Sigmoid colon (tissue), 7 donors: ENCODE results near the gene TEK. TPM values are rescaled to one million over a fixed set of nuclear protein-coding genes. Genes with fewer than 3 reads are reported as not detected.

Experiments
- DNase-seq: peaks from one replicate; pipeline ENCODE4 v3.0.0-alpha.2; 2019
- H3K27ac ChIP-seq, 4 donors: fragments of 200-600 bp; sonication (generic); one replicate each; pipeline ENCODE4 v1.5.1; 2016 to 2019; ENCODE audit warnings: mild to moderate bottlenecking in 1 of 4
- H3K27me3 ChIP-seq, 3 donors: fragments of 200-600 bp; sonication (generic); one replicate each; pipeline ENCODE4 v1.5.1; 2019; ENCODE audit warnings: mild to moderate bottlenecking in 1 of 3
- H3K36me3 ChIP-seq, 4 donors: fragments of 200-600 bp; sonication (generic); one replicate each; pipeline ENCODE4 v1.5.1; 2016 to 2019
- H3K4me1 ChIP-seq, 4 donors: fragments of 200-600 bp; sonication (generic); one replicate each; pipeline ENCODE4 v1.5.1; 2017 to 2019
- H3K4me3 ChIP-seq, 4 donors: fragments of 200-600 bp; sonication (generic); one replicate each; pipeline ENCODE4 v1.5.1; 2017 to 2019; ENCODE audit warnings: mild to moderate bottlenecking in 2 of 4, moderate library complexity in 1 of 4
- H3K9me3 ChIP-seq, 4 donors: fragments of 200-600 bp in 3 of 4; sonication (generic) in 3 of 4; one replicate each; pipeline versions ENCODE4 v1.5.1 to v1.6.1; 2013 to 2019
- CTCF ChIP-seq, 4 experiments: fragments of 450-650 bp in 3 of 4; fragments of 200-600 bp in 1 of 4; IDR thresholded peaks; one replicate each; pipeline ENCODE4 v1.5.1; 2016 to 2019; ENCODE audit warnings: antibody characterized with exemption in 4 of 4, mild to moderate bottlenecking in 3 of 4, moderate library complexity in 2 of 4
- EP300 ChIP-seq, 4 donors: sonication (generic); formaldehyde crosslinking; IDR thresholded peaks; one replicate each; pipeline ENCODE4 v1.6.1; 2017; ENCODE audit warnings: antibody characterized with exemption in 4 of 4
- POLR2A ChIP-seq, 2 donors: fragments of 450-650 bp; IDR thresholded peaks; one replicate each; pipeline ENCODE4 v1.6.1; 2016; ENCODE audit warnings: antibody characterized with exemption in 2 of 2, mild to moderate bottlenecking in 2 of 2, moderate library complexity in 2 of 2
- POLR2AphosphoS5 ChIP-seq, 4 donors: sonication (generic); formaldehyde crosslinking; IDR thresholded peaks; one replicate each; pipeline ENCODE4 v1.6.1; 2017; ENCODE audit warnings: antibody characterized with exemption in 4 of 4
- WGBS, 2 donors: extraction: QIAGEN DNeasy Blood & Tissue Kit; methylation state at CpG; one replicate each; pipeline ENCODE4 v1.1.7; 2013; 5-methylcytosine and 5-hydroxymethylcytosine counted together
- intact Hi-C: fragments of 100-400 bp; cut with DNase I; formaldehyde crosslinking; loops from one replicate; pipeline ENCODE4 v1.15.1; 2023
- polyA plus RNA-seq, 3 donors: library from polyadenylated mRNA; stranded (reverse); fragments of 200-250 nt; gene quantifications; one replicate each; pipeline ENCODE4 v1.2.3, GENCODE V29; 2013
- total RNA-seq, 4 donors: library from RNA; depleted of rRNA; stranded (reverse); fragments of >200 nt; gene quantifications; one replicate each; pipeline ENCODE4 v1.1.0, GENCODE V29; 2016
- donor health status: healthy with polysubstance abuse.
- donor health status: Bipolar disorder and iron deficiency.
- donor health status: healthy.

The TEK gene
- total and polyA plus RNA-seq, 7 donors: 0.23 to 11.1 (median 5.8) TPM

- 64 to 87% methylated on average over 5 of the region's 5 CpGs for WGBS, 2 donors
- no peak for TF ChIP-seq POLR2A (IDR thresholded peaks at IDR 0.05)
- TF ChIP-seq CTCF (IDR thresholded peaks at IDR 0.05): no peak
- TF ChIP-seq POLR2AphosphoS5 (IDR thresholded peaks at IDR 0.05): no peak
- TF ChIP-seq EP300 (IDR thresholded peaks at IDR 0.05): no peak
- intact Hi-C loops: no loop called here
- H3K4me3 ChIP-seq: no peak overlapping the region
- H3K27me3 ChIP-seq: no peaks in the 10 kb centered on the region
- H3K9me3 ChIP-seq: no peaks in the 10 kb centered on the region
- DNase-seq: no peak
- no peak overlapping the region for H3K27ac ChIP-seq
- no peaks in the 10 kb centered on the region for H3K36me3 ChIP-seq
- H3K4me1 ChIP-seq: peaks cover 0 to 22% (median 14%) of the 10 kb centered on the region in 4 donors
These were observed 75.7 kb downstream of the TEK start for GRCh38 chr9:27184556-27185351.

- no peaks in the 10 kb centered on the region for H3K27me3 ChIP-seq
- no peak overlapping the region for H3K4me3 ChIP-seq
- no peaks in the 10 kb centered on the region for H3K9me3 ChIP-seq
- peaks cover 0 to 22% (median 17%) of the 10 kb centered on the region in 4 donors for H3K4me1 ChIP-seq
- WGBS, 2 donors: 16 to 70% methylated on average over 1 of the region's 1 CpG
- no peaks in the 10 kb centered on the region for H3K36me3 ChIP-seq
- intact Hi-C loops: no loop called here
- TF ChIP-seq POLR2AphosphoS5 (IDR thresholded peaks at IDR 0.05) (no peak), CTCF (IDR thresholded peaks at IDR 0.05) (no peak), POLR2A (IDR thresholded peaks at IDR 0.05) (no peak), EP300 (IDR thresholded peaks at IDR 0.05) (no peak)
- DNase-seq: no peak
- H3K27ac ChIP-seq: no peak overlapping the region
These were observed 79.4 kb downstream of the TEK start for GRCh38 chr9:27188426-27188825.

- H3K4me3 ChIP-seq: no peak overlapping the region
- H3K4me1 ChIP-seq: peaks cover 0 to 28% (median 24%) of the 10 kb centered on the region in 4 donors
- no peaks in the 10 kb centered on the region for H3K27me3 ChIP-seq
- TF ChIP-seq POLR2A (IDR thresholded peaks at IDR 0.05) (no peak), POLR2AphosphoS5 (IDR thresholded peaks at IDR 0.05) (no peak), EP300 (IDR thresholded peaks at IDR 0.05) (no peak), CTCF (IDR thresholded peaks at IDR 0.05) (no peak)
- intact Hi-C loops: no loop called here
- H3K27ac ChIP-seq: no peak overlapping the region
- 93 to 95% methylated on average over 1 of the region's 1 CpG for WGBS, 2 donors
- H3K9me3 ChIP-seq: no peaks in the 10 kb centered on the region
- no peak for DNase-seq
- H3K36me3 ChIP-seq: no peaks in the 10 kb centered on the region
These were observed 80.4 kb downstream of the TEK start for GRCh38 chr9:27189426-27189825.

- TF ChIP-seq EP300 (IDR thresholded peaks at IDR 0.05): no peak
- TF ChIP-seq CTCF (IDR thresholded peaks at IDR 0.05): no peak
- TF ChIP-seq POLR2AphosphoS5 (IDR thresholded peaks at IDR 0.05): no peak
- TF ChIP-seq POLR2A (IDR thresholded peaks at IDR 0.05): no peak
- Histone ChIP-seq H3K4me1 (peaks cover 0 to 37% (median 35%) of the 10 kb centered on the region in 4 donors), H3K36me3 (no peaks in the 10 kb centered on the region), H3K9me3 (no peaks in the 10 kb centered on the region), H3K27ac (peak overlapping the region in 3 of 4 donors; percentile 48 to 55 (median 53)), H3K4me3 (no peak overlapping the region), H3K27me3 (no peaks in the 10 kb centered on the region)
- 76 to 89% methylated on average over 10 of the region's 10 CpGs for WGBS, 2 donors
- intact Hi-C loops: no loop called here
- no peak for DNase-seq
These were observed 83.4 kb downstream of the TEK start for GRCh38 chr9:27192291-27192960.
